IPS-20b (cell line): ENCODE measurements around the gene ZSCAN18.

Experiments used
- H3K27ac ChIP-seq: one replicate; pipeline ENCODE4 v1.5.1; 2013; ENCODE audit warnings: low read length
- H3K27me3 ChIP-seq: 2 replicates; pipeline ENCODE4 v1.6.1; 2013; ENCODE audit warnings: mild to moderate bottlenecking, low read length, inconsistent platforms; ENCODE audit not compliant: insufficient read depth
- H3K36me3 ChIP-seq: 2 replicates; pipeline ENCODE4 v1.6.1; 2013; ENCODE audit warnings: low read depth, mild to moderate bottlenecking, inconsistent platforms, low read length, moderate library complexity; ENCODE audit not compliant: insufficient read depth
- H3K4me1 ChIP-seq: 2 replicates; pipeline ENCODE4 v1.6.1; 2013; ENCODE audit warnings: mild to moderate bottlenecking, control low read depth, inconsistent platforms, low read length, moderate library complexity; ENCODE audit not compliant: insufficient read depth
- H3K4me3 ChIP-seq: 2 replicates; pipeline ENCODE4 v1.5.1; 2013; ENCODE audit warnings: mild to moderate bottlenecking, low read length, inconsistent platforms
- H3K9ac ChIP-seq: 2 replicates; pipeline ENCODE4 v1.6.1; 2013; ENCODE audit warnings: low read depth, mild to moderate bottlenecking, inconsistent platforms, low read length, moderate library complexity
- H3K9me3 ChIP-seq: 2 replicates; pipeline ENCODE4 v1.6.1; 2013; ENCODE audit warnings: mild to moderate bottlenecking, low read depth, low read length, inconsistent platforms; ENCODE audit not compliant: insufficient read depth

Gene ZSCAN18

GRCh38 chr19:58107778-58108545 lies 9.9 kb upstream of the ZSCAN18 start:
- peaks cover 78% of the 10 kb centered on the region for H3K9me3 ChIP-seq
- no peak overlapping the region for H3K27ac ChIP-seq
- no peak overlapping the region for H3K4me3 ChIP-seq
- H3K4me1 ChIP-seq = no peaks in the 10 kb centered on the region
- no peak overlapping the region for H3K9ac ChIP-seq
- H3K27me3 ChIP-seq = no peaks in the 10 kb centered on the region
- no peaks in the 10 kb centered on the region for H3K36me3 ChIP-seq

- Histone ChIP-seq H3K36me3 (no peaks in the 10 kb centered on the region), H3K9ac (peak overlapping the region; percentile 79), H3K4me3 (peak overlapping the region; percentile 64), H3K9me3 (peaks cover 57% of the 10 kb centered on the region), H3K27me3 (no peaks in the 10 kb centered on the region), H3K27ac (peak overlapping the region; percentile 39), H3K4me1 (no peaks in the 10 kb centered on the region)
These were observed 609 bp upstream of the ZSCAN18 start for GRCh38 chr19:58098682-58098998.

GRCh38 chr19:58097349-58097748 lies 682 bp downstream of the ZSCAN18 start:
- Histone ChIP-seq H3K9me3 (peaks cover 51% of the 10 kb centered on the region), H3K4me1 (no peaks in the 10 kb centered on the region), H3K27ac (no peak overlapping the region), H3K27me3 (no peaks in the 10 kb centered on the region), H3K36me3 (no peaks in the 10 kb centered on the region), H3K9ac (no peak overlapping the region), H3K4me3 (peak overlapping the region; percentile 85)

- peaks cover 47% of the 10 kb centered on the region for H3K9me3 ChIP-seq
- no peaks in the 10 kb centered on the region for H3K27me3 ChIP-seq
- H3K4me1 ChIP-seq = no peaks in the 10 kb centered on the region
- peak overlapping the region; percentile 85; the same call in 1 of the 2 replicates for H3K4me3 ChIP-seq
- H3K9ac ChIP-seq = no peak overlapping the region
- H3K27ac ChIP-seq = no peak overlapping the region
- no peaks in the 10 kb centered on the region for H3K36me3 ChIP-seq
These were observed 1.1 kb downstream of the ZSCAN18 start for GRCh38 chr19:58096884-58097283.

GRCh38 chr19:58095328-58095727 lies 2.7 kb downstream of the ZSCAN18 start:
- Histone ChIP-seq H3K4me1 (no peaks in the 10 kb centered on the region), H3K27ac (no peak overlapping the region), H3K4me3 (no peak overlapping the region), H3K9ac (no peak overlapping the region), H3K9me3 (peaks cover 43% of the 10 kb centered on the region), H3K36me3 (no peaks in the 10 kb centered on the region), H3K27me3 (no peaks in the 10 kb centered on the region)

GRCh38 chr19:58093071-58093470 lies 5.0 kb downstream of the ZSCAN18 start:
- peaks cover 6% of the 10 kb centered on the region; the same call in 1 of the 2 replicates for H3K36me3 ChIP-seq
- H3K9me3 ChIP-seq = peaks cover 40% of the 10 kb centered on the region
- H3K27ac ChIP-seq = no peak overlapping the region
- no peak overlapping the region for H3K4me3 ChIP-seq
- H3K27me3 ChIP-seq = no peaks in the 10 kb centered on the region
- no peaks in the 10 kb centered on the region for H3K4me1 ChIP-seq
- H3K9ac ChIP-seq = no peak overlapping the region

GRCh38 chr19:58091251-58091995 lies 6.6 kb downstream of the ZSCAN18 start:
- H3K27ac ChIP-seq = no peak overlapping the region
- H3K4me3 ChIP-seq = no peak overlapping the region
- H3K9me3 ChIP-seq = peaks cover 44% of the 10 kb centered on the region
- H3K27me3 ChIP-seq = no peaks in the 10 kb centered on the region
- no peak overlapping the region for H3K9ac ChIP-seq
- no peaks in the 10 kb centered on the region for H3K4me1 ChIP-seq
- peaks cover 9% of the 10 kb centered on the region; the same call in 1 of the 2 replicates for H3K36me3 ChIP-seq

- Histone ChIP-seq H3K9ac (no peak overlapping the region), H3K4me3 (no peak overlapping the region), H3K27ac (no peak overlapping the region), H3K9me3 (peaks cover 39% of the 10 kb centered on the region), H3K27me3 (no peaks in the 10 kb centered on the region), H3K4me1 (no peaks in the 10 kb centered on the region), H3K36me3 (peaks cover 16% of the 10 kb centered on the region; the same call in 1 of the 2 replicates)
These were observed 8.2 kb downstream of the ZSCAN18 start for GRCh38 chr19:58089846-58090245.

- Histone ChIP-seq H3K9ac (no peak overlapping the region), H3K27me3 (no peaks in the 10 kb centered on the region), H3K4me3 (no peak overlapping the region), H3K36me3 (peaks cover 16% of the 10 kb centered on the region; the same call in 1 of the 2 replicates), H3K27ac (no peak overlapping the region), H3K9me3 (peaks cover 40% of the 10 kb centered on the region), H3K4me1 (no peaks in the 10 kb centered on the region)
These were observed 9.4 kb downstream of the ZSCAN18 start for GRCh38 chr19:58088521-58089052.

GRCh38 chr19:58086825-58087710 lies 11.0 kb downstream of the ZSCAN18 start:
- Histone ChIP-seq H3K4me1 (no peaks in the 10 kb centered on the region), H3K27ac (no peak overlapping the region), H3K4me3 (no peak overlapping the region), H3K9me3 (peaks cover 43% of the 10 kb centered on the region), H3K36me3 (peaks cover 16% of the 10 kb centered on the region; the same call in 1 of the 2 replicates), H3K27me3 (no peaks in the 10 kb centered on the region), H3K9ac (no peak overlapping the region)

- Histone ChIP-seq H3K27me3 (no peaks in the 10 kb centered on the region), H3K9ac (no peak overlapping the region), H3K27ac (no peak overlapping the region), H3K36me3 (peaks cover 16% of the 10 kb centered on the region; the same call in 1 of the 2 replicates), H3K9me3 (peaks cover 58% of the 10 kb centered on the region), H3K4me3 (no peak overlapping the region), H3K4me1 (no peaks in the 10 kb centered on the region)
These were observed 12.6 kb downstream of the ZSCAN18 start for GRCh38 chr19:58085348-58085875.
